Testis (tissue), 2 donors: ENCODE data around the gene GNAI1.

Experiments
- POLR2A ChIP-seq: fragments of 450-650 bp; IDR thresholded peaks from one replicate; pipeline ENCODE4 v1.6.1; 2017; ENCODE audit warnings: antibody characterized with exemption, mild to moderate bottlenecking, moderate library complexity
- TF ChIP-seq, protein P1 (sequence below), 3 experiments: fragments of 450-650 bp in 2 of 3; fragments of 200-600 bp in 1 of 3; sonication (generic) in 1 of 3; IDR thresholded peaks; one replicate each; pipeline ENCODE4 v1.5.1; 2016 to 2019; ENCODE audit warnings: antibody characterized with exemption in 3 of 3, mild to moderate bottlenecking in 2 of 3, moderate library complexity in 1 of 3

DNA sequence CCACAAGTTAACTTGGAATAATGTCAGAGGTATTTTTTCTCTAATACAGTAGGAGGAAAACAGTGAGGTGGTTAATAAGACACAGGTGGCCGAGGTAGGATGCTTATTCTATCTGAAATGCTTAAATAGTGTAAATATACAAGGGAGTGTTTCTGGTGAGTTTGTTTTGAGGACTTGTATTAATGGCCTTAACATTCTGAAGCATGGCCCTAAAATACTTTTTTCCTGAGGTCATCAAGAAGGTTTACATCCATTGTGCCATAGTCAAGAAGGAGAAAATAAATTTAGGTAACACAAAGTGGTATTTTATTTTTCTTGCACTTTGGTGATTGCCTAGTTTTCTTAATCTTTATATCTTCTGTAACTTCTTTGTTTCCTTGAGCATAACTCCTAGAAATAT lies 18.8 kb downstream of the GNAI1 start:
- TF ChIP-seq, protein P1, sequence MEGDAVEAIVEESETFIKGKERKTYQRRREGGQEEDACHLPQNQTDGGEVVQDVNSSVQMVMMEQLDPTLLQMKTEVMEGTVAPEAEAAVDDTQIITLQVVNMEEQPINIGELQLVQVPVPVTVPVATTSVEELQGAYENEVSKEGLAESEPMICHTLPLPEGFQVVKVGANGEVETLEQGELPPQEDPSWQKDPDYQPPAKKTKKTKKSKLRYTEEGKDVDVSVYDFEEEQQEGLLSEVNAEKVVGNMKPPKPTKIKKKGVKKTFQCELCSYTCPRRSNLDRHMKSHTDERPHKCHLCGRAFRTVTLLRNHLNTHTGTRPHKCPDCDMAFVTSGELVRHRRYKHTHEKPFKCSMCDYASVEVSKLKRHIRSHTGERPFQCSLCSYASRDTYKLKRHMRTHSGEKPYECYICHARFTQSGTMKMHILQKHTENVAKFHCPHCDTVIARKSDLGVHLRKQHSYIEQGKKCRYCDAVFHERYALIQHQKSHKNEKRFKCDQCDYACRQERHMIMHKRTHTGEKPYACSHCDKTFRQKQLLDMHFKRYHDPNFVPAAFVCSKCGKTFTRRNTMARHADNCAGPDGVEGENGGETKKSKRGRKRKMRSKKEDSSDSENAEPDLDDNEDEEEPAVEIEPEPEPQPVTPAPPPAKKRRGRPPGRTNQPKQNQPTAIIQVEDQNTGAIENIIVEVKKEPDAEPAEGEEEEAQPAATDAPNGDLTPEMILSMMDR (IDR thresholded peaks at IDR 0.05), result no peak
- no peak for TF ChIP-seq POLR2A
